DLD1 (cell line): Measurements from ENCODE around the gene RIPOR2.

ENCODE experiments used
- in situ Hi-C: cut with HindIII; loops from 2 replicates; pipeline ENCODE4 v1.10.0; 2017; ENCODE audit warnings: low sequenced_read_pairs

Gene RIPOR2

GRCh38 chr6:24855395-24856245 is 80.1 kb downstream of the RIPOR2 start:
- in situ Hi-C loops = no loop called here

- in situ Hi-C loops = no loop called here
These were observed 81.6 kb downstream of the RIPOR2 start for GRCh38 chr6:24854077-24854666.

GRCh38 chr6:24851086-24851485 is 84.7 kb downstream of the RIPOR2 start:
- in situ Hi-C loops = no loop called here

DNA sequence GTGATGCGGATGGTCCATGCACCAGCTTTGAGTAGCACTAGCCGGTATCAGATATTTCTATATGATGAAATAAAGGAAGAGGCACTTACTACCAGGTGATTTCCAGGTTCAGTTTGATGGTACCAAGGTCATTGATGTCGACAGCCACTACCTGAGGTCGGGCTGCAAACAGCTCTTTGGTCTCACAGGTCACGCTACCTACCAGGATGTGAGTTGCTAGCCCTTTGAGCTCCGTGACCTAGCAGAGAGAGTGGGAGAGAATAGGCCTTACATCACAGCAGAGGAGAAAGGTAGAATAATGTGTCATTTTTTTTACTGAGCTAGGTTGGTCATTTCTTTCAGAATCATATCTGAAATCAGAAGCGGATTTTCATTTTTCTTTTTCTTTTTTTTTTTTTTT is 86.0 kb downstream of the RIPOR2 start:
- in situ Hi-C loops = no loop called here

DNA sequence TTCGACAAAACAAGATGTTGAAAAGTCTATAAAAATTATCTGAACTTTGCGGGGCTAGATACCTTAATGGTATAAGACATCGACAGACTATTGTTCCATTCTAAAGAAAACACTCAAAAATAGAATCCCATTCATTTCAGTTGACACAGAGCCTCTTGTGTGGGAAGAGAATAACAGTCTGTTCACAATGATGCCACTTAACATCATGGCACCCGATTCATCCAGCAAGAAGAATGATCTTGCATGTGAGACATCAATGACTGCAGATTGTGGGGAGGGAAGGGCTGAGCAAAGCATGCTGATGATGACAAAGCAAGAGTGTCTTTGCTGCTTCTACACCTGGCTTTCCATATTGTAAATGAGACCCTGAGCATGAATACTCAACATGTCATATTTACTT is 87.3 kb downstream of the RIPOR2 start:
- in situ Hi-C loops = no loop called here

- in situ Hi-C loops = no loop called here
These were observed 88.4 kb downstream of the RIPOR2 start for GRCh38 chr6:24847402-24847801.

DNA sequence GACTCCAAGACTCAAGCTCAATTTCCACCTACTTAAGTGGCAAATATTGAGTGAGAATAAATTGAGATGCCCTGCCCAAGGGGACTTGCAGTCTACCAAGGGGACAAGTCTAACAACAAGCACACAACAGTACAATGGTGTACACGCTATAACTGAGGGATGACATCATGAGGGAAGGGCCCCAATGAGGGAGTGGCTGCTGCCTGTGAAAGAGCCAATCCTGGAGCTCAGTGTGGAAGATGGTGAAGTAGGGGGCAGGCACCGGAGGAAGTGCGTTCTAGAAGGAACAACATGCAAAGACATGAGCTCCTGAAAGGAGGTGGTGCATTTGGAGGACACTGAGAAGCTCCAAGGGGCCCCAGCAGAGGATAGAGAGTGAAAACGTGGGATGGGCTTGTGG is 90.2 kb downstream of the RIPOR2 start:
- in situ Hi-C loops = no loop called here

- in situ Hi-C loops = no loop called here
These were observed 90.9 kb downstream of the RIPOR2 start for GRCh38 chr6:24844903-24845302.

GRCh38 chr6:24844061-24844460 is 91.7 kb downstream of the RIPOR2 start:
- in situ Hi-C loops = no loop called here

DNA sequence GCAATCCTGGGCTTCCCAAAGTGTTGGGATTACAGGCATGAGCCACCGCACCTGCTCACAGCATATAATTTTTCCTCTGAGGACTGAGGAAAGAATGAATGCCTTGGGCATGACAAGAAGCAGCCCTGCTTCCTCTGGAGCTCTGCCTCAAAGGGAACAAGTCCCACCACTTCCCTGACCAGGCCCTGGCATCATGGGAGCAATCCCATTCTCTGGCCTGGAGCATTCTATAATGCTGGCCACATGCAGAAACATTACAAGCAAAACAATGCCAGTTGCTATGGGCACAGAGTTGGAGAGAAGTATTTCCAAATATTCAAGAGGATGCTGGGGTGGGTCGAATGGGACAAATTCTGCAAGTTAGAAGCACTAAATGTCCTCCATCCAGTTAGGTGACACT is 95.6 kb downstream of the RIPOR2 start:
- in situ Hi-C loops = no loop called here

DNA sequence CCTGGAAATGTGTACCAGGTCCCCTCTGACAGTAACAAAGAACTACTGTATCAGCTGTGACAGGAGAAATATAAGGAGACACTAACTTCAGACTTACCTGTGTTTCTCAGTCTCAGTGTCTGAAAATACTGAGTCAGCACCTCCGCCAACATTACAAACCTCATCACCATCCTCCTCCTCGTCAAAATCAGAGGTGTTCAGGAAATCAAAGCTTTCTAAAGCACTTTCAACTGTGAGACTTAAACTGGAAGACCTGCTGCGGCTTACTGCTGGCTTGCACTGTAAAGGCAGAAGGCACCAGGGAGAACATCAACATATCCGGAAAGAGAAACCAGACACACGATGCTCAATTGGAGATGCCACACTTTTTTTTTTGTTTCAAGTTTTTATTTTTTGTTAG is 96.8 kb downstream of the RIPOR2 start:
- in situ Hi-C loops = no loop called here

GRCh38 chr6:24838081-24838480 is 97.7 kb downstream of the RIPOR2 start:
- in situ Hi-C loops = no loop called here

DNA sequence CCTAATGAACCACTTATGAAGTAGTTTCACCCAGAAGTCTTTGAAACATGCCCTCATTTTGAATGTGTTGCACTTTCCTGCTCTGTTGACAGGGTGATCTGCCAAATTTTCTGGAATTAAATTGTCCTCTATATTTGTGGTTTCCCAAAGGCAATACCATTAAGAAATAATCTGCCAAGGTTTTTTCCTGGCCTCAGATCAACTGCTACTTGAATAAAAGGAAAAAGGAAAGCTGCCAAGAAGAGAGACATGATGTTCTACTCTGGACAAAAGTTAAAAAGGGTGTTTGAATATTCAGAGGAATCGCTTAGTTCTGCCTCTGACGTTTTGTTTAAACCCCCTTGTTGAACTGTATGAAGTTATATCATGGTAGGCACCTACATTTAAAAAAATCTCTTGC is 99.7 kb downstream of the RIPOR2 start:
- in situ Hi-C loops = no loop called here

GRCh38 chr6:24833711-24834386 is 101.9 kb downstream of the RIPOR2 start:
- in situ Hi-C loops = no loop called here

- in situ Hi-C loops = no loop called here
These were observed 103.0 kb downstream of the RIPOR2 start for GRCh38 chr6:24832794-24833193.

GRCh38 chr6:24831771-24832716 is 103.7 kb downstream of the RIPOR2 start:
- in situ Hi-C loops = no loop called here

- in situ Hi-C loops = no loop called here
These were observed 106.1 kb downstream of the RIPOR2 start for GRCh38 chr6:24829657-24830056.

- in situ Hi-C loops = no loop called here
These were observed 107.8 kb downstream of the RIPOR2 start for GRCh38 chr6:24827970-24828369.

- in situ Hi-C loops = no loop called here
These were observed 108.6 kb downstream of the RIPOR2 start for GRCh38 chr6:24827162-24827561.

DNA sequence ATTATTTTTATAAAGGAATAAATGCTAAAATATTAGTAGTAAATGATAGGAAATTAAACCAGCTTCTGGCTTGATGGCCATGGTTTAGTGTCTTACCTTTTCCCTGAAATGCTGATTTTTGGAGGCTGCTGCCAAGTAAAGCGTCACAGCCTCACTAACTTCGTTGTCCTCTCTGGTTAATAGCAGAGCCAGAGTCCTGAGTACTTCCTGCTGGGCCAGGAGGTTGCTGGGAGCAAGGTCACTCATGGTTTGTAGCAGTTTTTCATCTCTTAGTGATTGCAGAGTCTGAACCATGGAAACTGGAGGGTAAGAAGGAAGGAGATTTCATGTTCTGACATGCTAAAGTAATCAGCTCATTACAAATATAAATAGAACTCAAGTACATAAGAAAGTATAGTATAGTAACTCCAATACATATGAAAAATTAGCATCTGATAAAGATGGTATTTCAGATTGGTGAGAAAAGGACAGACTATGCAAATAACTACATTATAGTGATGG is 110.6 kb downstream of the RIPOR2 start:
- in situ Hi-C loops = no loop called here
